ENCODE results near the gene SS18L1. TPM values are rescaled to one million over a fixed set of nuclear protein-coding genes. Genes with fewer than 3 reads are reported as not detected.

Gene SS18L1
- total and polyA plus RNA-seq, 7 donors: 4.9 to 11.7 (median 9.5) TPM

DNA sequence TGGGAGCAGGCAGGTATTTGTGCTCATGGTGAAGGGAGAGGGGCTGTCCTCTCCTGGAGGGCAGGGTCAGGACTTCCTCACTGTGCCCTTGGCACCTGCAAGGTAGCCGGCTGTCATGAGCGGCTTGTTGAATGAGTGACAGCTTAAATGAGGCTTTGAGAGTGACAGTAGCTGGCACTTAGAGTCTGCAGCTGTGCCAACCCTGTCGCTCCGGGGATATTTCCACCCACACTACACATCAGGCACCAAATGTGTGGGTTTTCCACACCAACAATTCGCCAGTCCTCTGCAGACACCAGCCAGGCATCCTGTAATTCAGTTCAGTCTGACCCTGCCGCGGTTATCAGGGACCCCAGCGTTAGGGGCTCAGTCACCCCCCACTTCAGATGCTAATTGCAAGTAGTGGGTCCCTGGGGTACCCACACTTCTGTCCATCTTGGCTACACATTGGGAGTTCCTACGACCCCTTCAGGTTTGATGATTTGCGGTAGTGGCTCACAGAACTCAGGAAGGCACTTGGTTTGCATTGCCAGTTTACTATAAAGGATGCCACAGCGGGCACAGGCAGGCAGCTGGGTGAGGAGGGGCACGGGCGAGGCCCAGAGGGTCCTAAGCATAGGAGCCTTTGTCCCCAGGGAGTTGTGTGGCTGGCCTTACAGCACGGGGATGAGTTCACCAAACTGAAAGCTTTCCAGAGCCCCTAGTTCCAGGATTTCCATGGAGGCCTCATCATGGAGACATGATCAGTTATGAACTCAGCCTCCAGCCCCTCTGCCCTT is 48.4 kb downstream of the SS18L1 start:
- no peaks in the 10 kb centered on the region for H3K4me1 ChIP-seq
- 90 to 91% methylated on average over 14 of the region's 14 CpGs for WGBS, 2 donors
- H3K27ac ChIP-seq: no peak overlapping the region
- no peak overlapping the region for H3K4me3 ChIP-seq
- no peak for DNase-seq
- no peaks in the 10 kb centered on the region for H3K27me3 ChIP-seq
- peaks cover 0 to 62% (median 5%) of the 10 kb centered on the region in 4 donors for H3K36me3 ChIP-seq
- intact Hi-C loops (cut with DNase I): no loop called here
- no peaks in the 10 kb centered on the region for H3K9me3 ChIP-seq
- TF ChIP-seq EP300 (IDR thresholded peaks at IDR 0.05): no peak
- TF ChIP-seq, protein P1, sequence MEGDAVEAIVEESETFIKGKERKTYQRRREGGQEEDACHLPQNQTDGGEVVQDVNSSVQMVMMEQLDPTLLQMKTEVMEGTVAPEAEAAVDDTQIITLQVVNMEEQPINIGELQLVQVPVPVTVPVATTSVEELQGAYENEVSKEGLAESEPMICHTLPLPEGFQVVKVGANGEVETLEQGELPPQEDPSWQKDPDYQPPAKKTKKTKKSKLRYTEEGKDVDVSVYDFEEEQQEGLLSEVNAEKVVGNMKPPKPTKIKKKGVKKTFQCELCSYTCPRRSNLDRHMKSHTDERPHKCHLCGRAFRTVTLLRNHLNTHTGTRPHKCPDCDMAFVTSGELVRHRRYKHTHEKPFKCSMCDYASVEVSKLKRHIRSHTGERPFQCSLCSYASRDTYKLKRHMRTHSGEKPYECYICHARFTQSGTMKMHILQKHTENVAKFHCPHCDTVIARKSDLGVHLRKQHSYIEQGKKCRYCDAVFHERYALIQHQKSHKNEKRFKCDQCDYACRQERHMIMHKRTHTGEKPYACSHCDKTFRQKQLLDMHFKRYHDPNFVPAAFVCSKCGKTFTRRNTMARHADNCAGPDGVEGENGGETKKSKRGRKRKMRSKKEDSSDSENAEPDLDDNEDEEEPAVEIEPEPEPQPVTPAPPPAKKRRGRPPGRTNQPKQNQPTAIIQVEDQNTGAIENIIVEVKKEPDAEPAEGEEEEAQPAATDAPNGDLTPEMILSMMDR (IDR thresholded peaks at IDR 0.05): no peak
- TF ChIP-seq POLR2A (IDR thresholded peaks at IDR 0.05): no peak
- no peak for TF ChIP-seq POLR2AphosphoS5 (IDR thresholded peaks at IDR 0.05)

DNA sequence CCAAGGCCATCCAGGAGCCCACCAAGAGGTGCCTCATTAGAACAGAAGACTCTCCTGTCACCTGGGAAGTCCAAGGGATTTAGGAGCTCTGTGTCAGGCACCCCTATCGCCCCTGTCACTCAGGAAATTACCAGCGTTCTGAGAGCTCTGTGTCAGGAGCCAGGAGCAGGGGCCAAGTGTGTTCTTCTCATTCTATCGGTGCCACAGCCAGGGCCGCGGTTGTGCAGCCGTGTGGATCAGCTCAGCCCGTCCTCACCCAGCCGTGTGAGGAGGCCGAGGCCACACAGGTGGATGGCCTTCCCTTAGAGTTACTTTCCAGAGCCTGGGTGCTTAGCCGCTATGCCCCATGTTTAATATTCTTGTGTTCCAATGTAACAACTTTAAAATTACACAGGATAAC is 49.1 kb downstream of the SS18L1 start:
- no peak overlapping the region for H3K4me3 ChIP-seq
- H3K9me3 ChIP-seq: no peaks in the 10 kb centered on the region
- H3K27ac ChIP-seq: no peak overlapping the region
- H3K36me3 ChIP-seq: peaks cover 3 to 68% (median 8%) of the 10 kb centered on the region in 4 donors
- WGBS, 2 donors: 94% methylated on average over 10 of the region's 10 CpGs
- no peaks in the 10 kb centered on the region for H3K27me3 ChIP-seq
- H3K4me1 ChIP-seq: no peaks in the 10 kb centered on the region
- no peak for DNase-seq
- intact Hi-C loops (cut with DNase I): no loop called here
- TF ChIP-seq, protein P1 (IDR thresholded peaks at IDR 0.05): no peak
- TF ChIP-seq POLR2A (IDR thresholded peaks at IDR 0.05): no peak

DNA sequence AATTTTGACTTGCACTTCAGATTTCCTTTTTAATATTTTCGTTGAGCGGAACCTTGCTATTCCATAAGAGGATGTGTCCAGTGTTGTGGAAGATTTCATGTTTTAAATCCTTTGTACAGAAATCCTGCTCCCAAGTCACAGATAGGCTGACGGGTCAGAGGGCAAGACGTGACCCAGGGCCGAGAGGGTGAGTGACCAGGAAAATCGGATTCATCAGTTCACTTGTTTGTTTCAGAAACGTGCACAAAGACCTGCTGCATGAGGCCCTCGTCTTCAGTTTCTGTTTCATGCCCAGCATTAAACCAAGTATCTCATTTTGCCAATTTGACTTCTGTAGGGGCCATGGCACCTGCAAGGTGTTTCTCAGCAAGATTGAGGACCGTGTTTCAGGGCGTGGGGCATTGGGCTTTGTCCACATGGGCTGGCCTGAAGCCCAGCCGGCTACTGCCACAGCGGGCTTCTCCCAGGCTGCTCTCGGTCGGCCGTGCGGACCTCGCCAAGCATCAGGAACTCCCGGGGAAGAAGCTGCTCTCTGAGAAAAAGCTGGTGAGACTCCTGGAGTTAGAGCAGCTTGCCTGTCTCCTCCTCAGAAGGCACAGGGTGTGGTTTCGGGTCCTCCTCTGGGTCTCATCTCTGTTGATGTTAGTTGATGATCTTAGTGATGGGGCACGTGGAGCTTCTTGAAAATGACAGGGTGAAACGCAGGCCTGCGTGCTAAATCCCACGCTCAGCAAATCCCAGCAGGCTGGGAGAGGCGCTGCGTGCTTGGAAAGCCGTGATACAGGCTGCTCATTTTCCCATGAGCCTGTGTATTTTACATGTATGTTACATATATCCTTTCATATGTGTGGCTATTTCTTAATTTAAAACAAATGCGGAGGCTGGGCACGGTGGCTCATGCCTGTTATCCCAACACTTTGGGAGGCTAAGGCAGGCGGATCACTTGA is 49.8 kb downstream of the SS18L1 start:
- Histone ChIP-seq H3K9me3 (no peaks in the 10 kb centered on the region), H3K27me3 (no peaks in the 10 kb centered on the region), H3K4me3 (no peak overlapping the region), H3K27ac (no peak overlapping the region), H3K36me3 (peaks cover 10 to 75% (median 16%) of the 10 kb centered on the region in 4 donors), H3K4me1 (no peaks in the 10 kb centered on the region)
- no peak for DNase-seq
- TF ChIP-seq, protein P1 (IDR thresholded peaks at IDR 0.05): no peak
- no peak for TF ChIP-seq POLR2A (IDR thresholded peaks at IDR 0.05)
- no peak for TF ChIP-seq POLR2AphosphoS5 (IDR thresholded peaks at IDR 0.05)
- no peak for TF ChIP-seq EP300 (IDR thresholded peaks at IDR 0.05)
- intact Hi-C loops (cut with DNase I): no loop called here
- 93 to 94% methylated on average over 29 of the region's 29 CpGs for WGBS, 2 donors

- 59 to 88% methylated on average over 8 of the region's 8 CpGs for WGBS, 2 donors
- Histone ChIP-seq H3K4me3 (no peak overlapping the region), H3K36me3 (peaks cover 18 to 77% (median 27%) of the 10 kb centered on the region in 4 donors), H3K4me1 (no peaks in the 10 kb centered on the region), H3K27ac (no peak overlapping the region), H3K9me3 (no peaks in the 10 kb centered on the region), H3K27me3 (no peaks in the 10 kb centered on the region)
- TF ChIP-seq EP300 (IDR thresholded peaks at IDR 0.05): no peak
- TF ChIP-seq, protein P1 (IDR thresholded peaks at IDR 0.05): no peak
- TF ChIP-seq POLR2AphosphoS5 (IDR thresholded peaks at IDR 0.05): no peak
- TF ChIP-seq POLR2A (IDR thresholded peaks at IDR 0.05): no peak
- DNase-seq: no peak
- intact Hi-C loops (cut with DNase I): no loop called here
These were observed 51.5 kb downstream of the SS18L1 start for GRCh38 chr20:62195075-62195405.
